Osteoblast (primary cell): ENCODE measurements around the gene CIB4. TPM values are rescaled to one million over a fixed set of nuclear protein-coding genes. Genes with fewer than 3 reads are reported as not detected.
"Not testable (repeated sequence)": the region's sequence is repeated elsewhere in the genome, so short reads cannot be mapped to it uniquely, and the experiment has no call there.

Experiments
- DNase-seq: peaks from one replicate; pipeline ENCODE4 v3.0.0; 2011; ENCODE audit warnings: low spot score, mixed read lengths; ENCODE audit not compliant: insufficient read length; ENCODE audit errors: missing footprints
- H2AFZ ChIP-seq: 2 replicates; pipeline ENCODE4 v1.6.0; 2011; ENCODE audit warnings: mild to moderate bottlenecking, low read length
- H3K27ac ChIP-seq: 2 replicates; pipeline ENCODE4 v1.5.1; 2011; ENCODE audit warnings: mild to moderate bottlenecking, low read depth, low read length, moderate library complexity
- H3K27me3 ChIP-seq: 2 replicates; pipeline ENCODE4 v1.6.0; 2012; ENCODE audit warnings: mild to moderate bottlenecking, control low read depth, inconsistent platforms, low read length, moderate library complexity; ENCODE audit not compliant: insufficient read depth
- H3K36me3 ChIP-seq: 2 replicates; pipeline ENCODE4 v1.5.1; 2011; ENCODE audit warnings: mild to moderate bottlenecking, low read length, control low read depth, moderate library complexity; ENCODE audit not compliant: insufficient read depth
- H3K4me1 ChIP-seq: 2 replicates; pipeline ENCODE4 v1.5.1; 2011; ENCODE audit warnings: mild to moderate bottlenecking, low read length, control low read depth, moderate library complexity; ENCODE audit not compliant: insufficient read depth
- H3K4me2 ChIP-seq: 2 replicates; pipeline ENCODE4 v1.6.0; 2011; ENCODE audit warnings: mild to moderate bottlenecking, low read length; ENCODE audit not compliant: insufficient read depth
- H3K4me3 ChIP-seq: fragments of 200-600 bp; sonication (generic); 3 replicates; pipeline ENCODE4 v1.5.1; 2012; ENCODE audit warnings: mild to moderate bottlenecking, low read length, inconsistent platforms; ENCODE audit not compliant: insufficient read depth
- H3K79me2 ChIP-seq: 2 replicates; pipeline ENCODE4 v1.6.0; 2012; ENCODE audit warnings: mild to moderate bottlenecking, low read length, control low read depth, inconsistent platforms; ENCODE audit not compliant: insufficient read depth
- H3K9me3 ChIP-seq: 2 replicates; pipeline ENCODE4 v1.5.1; 2011; ENCODE audit warnings: low read depth, low read length, control low read depth
- H4K20me1 ChIP-seq: 2 replicates; pipeline ENCODE4 v1.6.0; 2012; ENCODE audit warnings: mild to moderate bottlenecking, low read length, control low read depth; ENCODE audit not compliant: insufficient read depth
- CTCF ChIP-seq: IDR thresholded peaks from 2 replicates; pipeline ENCODE4 v1.5.1; 2011; ENCODE audit warnings: mild to moderate bottlenecking, low read depth, low read length, moderate library complexity; ENCODE audit errors: extremely low read depth
- total RNA-seq: library from RNA; depleted of rRNA; stranded (reverse); fragments of >200 nt; gene quantifications from 2 replicates; pipeline ENCODE4 v1.2.3, GENCODE V29; 2012

CIB4 gene
- total RNA-seq, 1 donor, result not detected

GRCh38 chr2:26666671-26667070 lies 25.5 kb upstream of the CIB4 start:
- Histone ChIP-seq H3K9me3 (no peaks in the 10 kb centered on the region), H3K4me3 (no peak overlapping the region), H3K36me3 (no peaks in the 10 kb centered on the region), H3K4me1 (peaks cover 16% of the 10 kb centered on the region), H2AFZ (no peak overlapping the region), H3K4me2 (no peak overlapping the region), H3K27ac (no peak overlapping the region), H3K79me2 (no peaks in the 10 kb centered on the region), H4K20me1 (no peaks in the 10 kb centered on the region), H3K27me3 (peaks cover 12% of the 10 kb centered on the region)
- peak; percentile 87 for DNase-seq
- TF ChIP-seq CTCF, result no peak

- H2AFZ ChIP-seq, H3K36me3 ChIP-seq, H3K27ac ChIP-seq, DNase-seq, H3K9me3 ChIP-seq, H3K4me2 ChIP-seq, H3K4me3 ChIP-seq, H4K20me1 ChIP-seq, H3K79me2 ChIP-seq: not testable (repeated sequence)
- Histone ChIP-seq H3K27me3 (peaks cover 11% of the 10 kb centered on the region), H3K4me1 (peaks cover 13% of the 10 kb centered on the region)
These were observed 24.1 kb upstream of the CIB4 start for GRCh38 chr2:26665296-26665695.

GRCh38 chr2:26660363-26660962 lies 19.3 kb upstream of the CIB4 start:
- Histone ChIP-seq H3K79me2 (no peaks in the 10 kb centered on the region), H3K4me3 (no peak overlapping the region), H3K9me3 (no peaks in the 10 kb centered on the region), H3K27me3 (peaks cover 9% of the 10 kb centered on the region), H4K20me1 (no peaks in the 10 kb centered on the region), H3K4me2 (no peak overlapping the region), H2AFZ (no peak overlapping the region), H3K36me3 (no peaks in the 10 kb centered on the region), H3K4me1 (no peaks in the 10 kb centered on the region), H3K27ac (no peak overlapping the region)
- TF ChIP-seq CTCF, result no peak
- DNase-seq, result no peak

- no peaks in the 10 kb centered on the region for H3K9me3 ChIP-seq
- no peaks in the 10 kb centered on the region for H3K79me2 ChIP-seq
- no peak for TF ChIP-seq CTCF
- DNase-seq, result peak; percentile 55
- H3K4me2 ChIP-seq, result no peak overlapping the region
- no peaks in the 10 kb centered on the region for H3K36me3 ChIP-seq
- no peak overlapping the region for H3K27ac ChIP-seq
- no peaks in the 10 kb centered on the region for H3K4me1 ChIP-seq
- H4K20me1 ChIP-seq, result no peaks in the 10 kb centered on the region
- H3K27me3 ChIP-seq, result peaks cover 3% of the 10 kb centered on the region
- H2AFZ ChIP-seq, result no peak overlapping the region
- no peak overlapping the region for H3K4me3 ChIP-seq
These were observed 17.7 kb upstream of the CIB4 start for GRCh38 chr2:26658691-26659346.
